Measurements from ENCODE around the gene ITCH.

DNA sequence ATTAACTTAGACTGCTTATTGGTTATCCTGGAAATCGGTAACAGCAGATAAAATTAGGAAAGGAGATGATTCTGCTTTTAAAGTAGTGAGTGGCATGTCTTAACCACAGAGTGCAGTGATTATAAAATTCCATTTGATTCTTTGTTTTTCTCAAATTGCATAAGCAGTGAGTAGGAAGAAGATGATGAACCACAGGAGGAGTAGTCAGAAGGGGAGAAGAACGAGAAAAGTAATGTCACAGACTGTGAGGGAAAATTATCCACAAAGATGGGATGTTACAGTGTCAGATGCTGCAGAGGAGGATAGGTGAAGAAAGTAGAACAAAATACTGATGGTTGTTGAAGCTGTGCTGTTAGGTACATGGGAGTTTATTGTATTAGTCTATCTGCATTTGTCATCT lies 63.0 kb downstream of the ITCH start:
- TF ChIP-seq, protein P1, sequence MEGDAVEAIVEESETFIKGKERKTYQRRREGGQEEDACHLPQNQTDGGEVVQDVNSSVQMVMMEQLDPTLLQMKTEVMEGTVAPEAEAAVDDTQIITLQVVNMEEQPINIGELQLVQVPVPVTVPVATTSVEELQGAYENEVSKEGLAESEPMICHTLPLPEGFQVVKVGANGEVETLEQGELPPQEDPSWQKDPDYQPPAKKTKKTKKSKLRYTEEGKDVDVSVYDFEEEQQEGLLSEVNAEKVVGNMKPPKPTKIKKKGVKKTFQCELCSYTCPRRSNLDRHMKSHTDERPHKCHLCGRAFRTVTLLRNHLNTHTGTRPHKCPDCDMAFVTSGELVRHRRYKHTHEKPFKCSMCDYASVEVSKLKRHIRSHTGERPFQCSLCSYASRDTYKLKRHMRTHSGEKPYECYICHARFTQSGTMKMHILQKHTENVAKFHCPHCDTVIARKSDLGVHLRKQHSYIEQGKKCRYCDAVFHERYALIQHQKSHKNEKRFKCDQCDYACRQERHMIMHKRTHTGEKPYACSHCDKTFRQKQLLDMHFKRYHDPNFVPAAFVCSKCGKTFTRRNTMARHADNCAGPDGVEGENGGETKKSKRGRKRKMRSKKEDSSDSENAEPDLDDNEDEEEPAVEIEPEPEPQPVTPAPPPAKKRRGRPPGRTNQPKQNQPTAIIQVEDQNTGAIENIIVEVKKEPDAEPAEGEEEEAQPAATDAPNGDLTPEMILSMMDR (IDR thresholded peaks at IDR 0.05; ENCODE audit: extremely low read depth in 1 of 2, insufficient read depth in 1 of 2, low read depth in 1 of 2, low read length in 2 of 2), result no peak
- TF ChIP-seq POLR2A (IDR thresholded peaks at IDR 0.05; ENCODE audit: low read depth, low read length) (no peak), MYC (IDR thresholded peaks at IDR 0.05; ENCODE audit: low read depth, low read length) (no peak), EZH2 (IDR thresholded peaks at IDR 0.05; ENCODE audit: borderline replicate concordance, low read depth, low read length, severe bottlenecking) (no peak), FOS (IDR thresholded peaks at IDR 0.05; ENCODE audit: borderline replicate concordance, insufficient read depth, low read length) (no peak), POLR2AphosphoS5 (IDR thresholded peaks at IDR 0.05; ENCODE audit: insufficient read depth, low read depth, low read length) (no peak)

Data from endothelial cell of umbilical vein (primary cell).